Measurements from ENCODE around the gene AMD1.

Gene AMD1

DNA sequence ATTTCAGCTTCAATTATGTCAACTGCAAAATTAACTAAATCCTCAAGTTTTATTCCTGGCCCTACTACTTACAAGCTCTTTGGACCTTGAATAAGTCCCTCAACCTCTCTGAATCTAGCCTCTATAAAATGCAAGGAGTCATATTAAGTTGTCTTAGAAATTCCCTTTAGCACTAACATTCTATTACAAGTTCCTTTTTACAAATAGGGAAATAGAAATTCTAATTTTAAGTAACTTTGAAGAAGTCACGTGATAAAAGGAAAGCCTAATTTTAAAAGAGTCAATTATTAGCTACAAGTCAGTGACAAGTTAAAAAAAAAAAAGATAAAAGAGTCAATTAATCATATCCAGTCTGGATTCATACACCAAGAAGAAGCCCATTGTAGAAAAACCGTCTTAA lies 59.3 kb downstream of the AMD1 start:
- Histone ChIP-seq H3K27me3 (ENCODE audit: control insufficient read depth, insufficient read depth, low read length, poor library complexity, severe bottlenecking) (no peaks in the 10 kb centered on the region), H3K27ac (ENCODE audit: insufficient read depth, low read depth, low read length, poor library complexity, severe bottlenecking) (no peak overlapping the region), H3K36me3 (ENCODE audit: control insufficient read depth, insufficient read depth, low read length) (no peaks in the 10 kb centered on the region), H3K4me1 (ENCODE audit: control insufficient read depth, insufficient read depth, low read length) (no peaks in the 10 kb centered on the region), H3K4me3 (ENCODE audit: insufficient read depth, low read depth, low read length) (no peak overlapping the region), H3K9me3 (ENCODE audit: control insufficient read depth, low read length) (no peaks in the 10 kb centered on the region)
- WGBS, 2 experiments = 92 to 95% methylated on average over 1 of the region's 2 CpGs

DNA sequence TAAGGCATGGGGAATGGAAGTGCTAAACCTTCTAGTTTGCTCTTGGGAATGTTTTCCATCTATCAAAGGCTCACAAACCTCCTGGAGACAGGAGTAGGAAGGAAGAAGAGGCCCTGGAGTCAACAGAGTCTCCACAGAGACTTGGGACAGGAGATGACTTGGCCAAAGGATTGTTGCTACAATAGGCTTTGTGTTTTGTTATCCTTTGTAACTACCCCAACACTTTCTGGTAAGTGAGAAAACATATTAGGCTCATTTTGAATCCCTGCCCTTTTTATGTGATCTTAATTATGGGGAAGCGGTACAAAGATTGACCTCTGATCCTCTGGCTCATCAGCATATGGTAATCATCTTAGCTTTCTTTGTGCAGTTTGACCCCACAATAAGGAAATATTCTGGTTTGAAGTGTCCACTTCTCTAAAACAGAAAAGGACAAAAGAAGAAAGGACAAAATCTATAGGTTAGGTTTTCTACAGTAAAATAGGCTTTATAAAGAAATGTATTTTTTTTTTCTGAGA lies 59.9 kb downstream of the AMD1 start:
- no peaks in the 10 kb centered on the region for H3K27me3 ChIP-seq (ENCODE audit: control insufficient read depth, insufficient read depth, low read length, poor library complexity, severe bottlenecking)
- no peaks in the 10 kb centered on the region for H3K36me3 ChIP-seq (ENCODE audit: control insufficient read depth, insufficient read depth, low read length)
- no peaks in the 10 kb centered on the region for H3K4me1 ChIP-seq (ENCODE audit: control insufficient read depth, insufficient read depth, low read length)
- 94 to 100% methylated on average over 1 of the region's 1 CpG for WGBS, 2 experiments
- no peak overlapping the region for H3K4me3 ChIP-seq (ENCODE audit: insufficient read depth, low read depth, low read length)
- no peak overlapping the region for H3K27ac ChIP-seq (ENCODE audit: insufficient read depth, low read depth, low read length, poor library complexity, severe bottlenecking)
- no peaks in the 10 kb centered on the region for H3K9me3 ChIP-seq (ENCODE audit: control insufficient read depth, low read length)

DNA sequence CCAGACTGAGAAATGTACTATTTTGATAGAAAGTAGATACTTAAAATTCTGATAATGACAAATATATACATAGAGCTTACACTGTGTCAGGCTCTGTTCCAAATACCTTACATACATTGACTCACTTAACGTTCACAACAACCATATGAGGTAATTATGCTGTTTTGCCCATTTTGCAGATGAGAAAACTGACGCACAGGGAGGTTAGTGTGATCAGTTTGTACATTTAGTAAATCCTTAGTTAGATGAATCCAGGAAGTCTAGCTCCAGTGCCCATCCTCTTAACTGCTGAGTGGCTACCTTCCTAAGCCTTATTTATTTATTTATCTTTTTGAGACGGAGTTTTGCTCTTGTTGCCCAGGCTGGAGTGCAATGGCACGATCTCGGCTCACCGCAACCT lies 60.6 kb downstream of the AMD1 start:
- Histone ChIP-seq H3K4me3 (ENCODE audit: insufficient read depth, low read depth, low read length) (no peak overlapping the region), H3K36me3 (ENCODE audit: control insufficient read depth, insufficient read depth, low read length) (no peaks in the 10 kb centered on the region), H3K27me3 (ENCODE audit: control insufficient read depth, insufficient read depth, low read length, poor library complexity, severe bottlenecking) (no peaks in the 10 kb centered on the region), H3K4me1 (ENCODE audit: control insufficient read depth, insufficient read depth, low read length) (no peaks in the 10 kb centered on the region), H3K27ac (ENCODE audit: insufficient read depth, low read depth, low read length, poor library complexity, severe bottlenecking) (no peak overlapping the region), H3K9me3 (ENCODE audit: control insufficient read depth, low read length) (no peaks in the 10 kb centered on the region)
- WGBS, 2 experiments = 86 to 89% methylated on average over 6 of the region's 6 CpGs

DNA sequence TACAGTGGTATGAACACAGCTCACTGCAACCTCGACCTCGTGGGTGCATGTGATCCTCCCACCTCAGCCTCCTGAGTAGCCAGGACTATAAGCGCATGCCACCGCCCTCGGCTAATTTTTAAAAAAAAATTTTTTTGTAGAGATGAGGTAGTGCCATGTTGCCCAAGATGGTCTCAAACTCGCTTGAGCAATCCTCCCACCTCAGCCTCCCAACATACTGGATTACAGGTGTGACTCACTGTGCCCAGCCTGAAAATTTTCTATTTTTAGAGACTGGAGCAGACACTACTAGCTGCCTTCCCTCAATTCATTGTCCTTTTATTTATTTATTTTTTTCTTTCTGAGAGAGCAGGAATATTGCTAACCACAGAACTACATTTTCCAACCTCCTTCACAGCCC lies 63.6 kb downstream of the AMD1 start:
- H3K27ac ChIP-seq (ENCODE audit: insufficient read depth, low read depth, low read length, poor library complexity, severe bottlenecking) = no peak overlapping the region
- 94 to 99% methylated on average over 6 of the region's 6 CpGs for WGBS, 2 experiments
- no peaks in the 10 kb centered on the region for H3K27me3 ChIP-seq (ENCODE audit: control insufficient read depth, insufficient read depth, low read length, poor library complexity, severe bottlenecking)
- H3K36me3 ChIP-seq (ENCODE audit: control insufficient read depth, insufficient read depth, low read length) = no peaks in the 10 kb centered on the region
- H3K9me3 ChIP-seq (ENCODE audit: control insufficient read depth, low read length) = no peaks in the 10 kb centered on the region
- no peak overlapping the region for H3K4me3 ChIP-seq (ENCODE audit: insufficient read depth, low read depth, low read length)
- no peaks in the 10 kb centered on the region for H3K4me1 ChIP-seq (ENCODE audit: control insufficient read depth, insufficient read depth, low read length)

GRCh38 chr6:110939429-110940200 lies 65.0 kb downstream of the AMD1 start:
- Histone ChIP-seq H3K27ac (ENCODE audit: insufficient read depth, low read depth, low read length, poor library complexity, severe bottlenecking) (no peak overlapping the region), H3K27me3 (ENCODE audit: control insufficient read depth, insufficient read depth, low read length, poor library complexity, severe bottlenecking) (no peaks in the 10 kb centered on the region), H3K4me3 (ENCODE audit: insufficient read depth, low read depth, low read length) (no peak overlapping the region), H3K9me3 (ENCODE audit: control insufficient read depth, low read length) (no peaks in the 10 kb centered on the region), H3K4me1 (ENCODE audit: control insufficient read depth, insufficient read depth, low read length) (no peaks in the 10 kb centered on the region), H3K36me3 (ENCODE audit: control insufficient read depth, insufficient read depth, low read length) (no peaks in the 10 kb centered on the region)
- WGBS, 2 experiments = 93 to 95% methylated on average over 6 to 8 of the region's 8 CpGs

DNA sequence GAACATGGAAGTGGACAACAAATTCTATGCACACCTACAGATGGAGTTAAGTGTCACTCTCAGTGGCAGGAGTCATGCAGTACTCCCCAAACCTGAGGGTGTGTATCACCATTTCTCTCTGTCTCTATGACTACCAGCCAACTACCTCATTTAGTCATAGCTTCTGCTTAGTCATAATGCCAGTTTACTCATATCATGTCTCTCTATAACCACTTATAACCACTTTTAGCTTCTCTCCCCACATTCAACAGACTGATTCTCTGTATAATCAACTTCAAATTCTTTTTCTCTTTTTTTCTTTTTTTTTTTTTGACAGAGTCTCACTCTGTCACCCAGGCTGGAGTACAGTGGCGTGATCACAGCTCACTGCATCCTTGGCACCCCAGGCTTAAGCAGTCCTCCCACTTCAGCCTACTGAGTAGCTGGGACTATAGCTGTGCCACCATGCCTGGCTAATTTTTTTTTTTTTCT lies 70.1 kb downstream of the AMD1 start:
- H3K27ac ChIP-seq (ENCODE audit: insufficient read depth, low read depth, low read length, poor library complexity, severe bottlenecking) = no peak overlapping the region

More for the DNA sequence above, 70.1 kb downstream of the AMD1 start:
- whole genome bisulfite sequencing, 2 experiments = 87 to 95% methylated on average over 1 of the region's 1 CpG
- no peaks in the 10 kb centered on the region for H3K36me3 ChIP-seq (ENCODE audit: control insufficient read depth, insufficient read depth, low read length)
- H3K4me3 ChIP-seq (ENCODE audit: insufficient read depth, low read depth, low read length) = no peak overlapping the region
- no peaks in the 10 kb centered on the region for H3K27me3 ChIP-seq (ENCODE audit: control insufficient read depth, insufficient read depth, low read length, poor library complexity, severe bottlenecking)
- no peaks in the 10 kb centered on the region for H3K9me3 ChIP-seq (ENCODE audit: control insufficient read depth, low read length)
- no peaks in the 10 kb centered on the region for H3K4me1 ChIP-seq (ENCODE audit: control insufficient read depth, insufficient read depth, low read length)
